ENCODE results near the gene DDX10. TPM values are rescaled to one million over a fixed set of nuclear protein-coding genes. Genes with fewer than 3 reads are reported as not detected.

DDX10 gene
- total and polyA plus RNA-seq, 2 of the 8 experiments (the other 6 are each of a cell fraction or from before 2014, with no cell fraction given) = 49.2 to 52.2 TPM

- Histone ChIP-seq H3K36me3 (ENCODE audit: control insufficient read depth in 2 of 4, insufficient read depth in 4 of 4, low read length in 3 of 4) (no peaks in the 10 kb centered on the region), H2BK15ac (ENCODE audit: low read length) (no peak overlapping the region), H3K79me1 (ENCODE audit: low read depth, low read length) (0 out of 2 replicates have a peak, but pooled peaks cover 2% of the 10 kb centered on the region), H2BK20ac (ENCODE audit: low read length) (no peak overlapping the region), H4K8ac (ENCODE audit: extremely low read depth, insufficient read depth, low read length) (no peak overlapping the region), H2BK5ac (ENCODE audit: low read depth, low read length) (no peak overlapping the region), H4K5ac (ENCODE audit: insufficient read length, low read depth, low read length) (no peak overlapping the region), H3K56ac (replicated peaks; ENCODE audit: insufficient read length, low read depth, low read length) (no peak overlapping the region), H4K91ac (replicated peaks; ENCODE audit: insufficient read length, low read length) (no peak overlapping the region), H3K4me1 (replicated peaks in 1 of 4; ENCODE audit: control insufficient read depth in 3 of 4, insufficient read depth in 4 of 4, low read length in 3 of 4) (no peaks in the 10 kb centered on the region), H3K23ac (ENCODE audit: insufficient read length) (no peak overlapping the region), H3K23me2 (ENCODE audit: low read depth, low read length) (no peaks in the 10 kb centered on the region), H3K27me3 (replicated peaks in 1 of 4; ENCODE audit: control insufficient read depth in 3 of 4, extremely low read depth in 1 of 4, insufficient read depth in 3 of 4, low read length in 3 of 4) (no peaks in the 10 kb centered on the region), H3K79me2 (ENCODE audit: control insufficient read depth in 1 of 2, insufficient read depth in 2 of 2, low read length in 2 of 2) (peaks cover 4 to 13% of the 10 kb centered on the region in 2 experiments; a peak in 2 of 4 replicates), H4K20me1 (replicated peaks in 1 of 2; ENCODE audit: control insufficient read depth in 1 of 2, insufficient read depth in 2 of 2, low read length in 2 of 2) (no peaks in the 10 kb centered on the region), H2BK120ac (replicated peaks; ENCODE audit: low read depth, low read length) (no peak overlapping the region), H3K4me2 (ENCODE audit: insufficient read depth in 1 of 2, low read depth in 2 of 2, low read length in 2 of 2) (no peak overlapping the region), H2BK12ac (ENCODE audit: low read depth, low read length) (no peak overlapping the region), H3K27ac (ENCODE audit: low read depth, low read length) (no peak overlapping the region), H2AK5ac (ENCODE audit: low read depth, low read length) (no peak overlapping the region), H2AFZ (ENCODE audit: low read length) (no peak overlapping the region), H3K9ac (replicated peaks in 1 of 4; ENCODE audit: extremely low read depth in 1 of 4, low read depth in 3 of 4, low read length in 3 of 4) (no peak overlapping the region), H3K18ac (ENCODE audit: extremely low read depth, low read length) (no peak overlapping the region), H3K9me3 (ENCODE audit: insufficient read depth in 2 of 2, low read depth in 1 of 2, low read length in 1 of 2) (no peaks in the 10 kb centered on the region), H3K4ac (replicated peaks; ENCODE audit: insufficient read length, low read depth, low read length) (no peak overlapping the region), H3K4me3 (ENCODE audit: extremely low read depth in 1 of 4, insufficient read depth in 2 of 4, low read depth in 3 of 4, low read length in 4 of 4) (no peak overlapping the region), H3K14ac (ENCODE audit: insufficient read length) (no peak overlapping the region)
- FAIRE-seq (no peak), DNase-seq (ENCODE audit: low read depth in 1 of 2, low spot score in 2 of 2) (no peak)
- 100% methylated on average over 1 of the region's 1 CpG; no CpG with 5 or more reads in 1 of the 2 experiments for WGBS, 2 experiments (ENCODE audit: extremely low coverage in 1 of 2, insufficient coverage in 1 of 2, insufficient read length in 1 of 2, insufficient replicate concordance in 2 of 2, low coverage in 1 of 2, low lambda C conversion rate in 2 of 2, missing lambda C conversion rate in 1 of 2)
- POLR2A ChIA-PET (ENCODE audit: partially characterized antibody) = no interaction called here
- CTCF ChIA-PET (ENCODE audit: partially characterized antibody) = interaction anchor here (1.0 to 2.5 kb wide), 6 partner anchors 13 to 331 kb away, joined by 3 to 12 read pairs (median 3); no protein-coding TSS in a partner anchor
- TF ChIP-seq GABPA (IDR thresholded peaks at IDR 0.05; ENCODE audit: borderline replicate concordance, insufficient read depth, low read length) (no peak), E2F6 (IDR thresholded peaks at IDR 0.05) (no peak), FOSL1 (IDR thresholded peaks at IDR 0.05; ENCODE audit: insufficient read depth, low read depth, low read length) (no peak), SP4 (IDR thresholded peaks at IDR 0.05; ENCODE audit: low read length) (no peak), TAF1 (IDR thresholded peaks at IDR 0.05; ENCODE audit: low read depth, low read length) (no peak), KDM1A (IDR thresholded peaks at IDR 0.05; ENCODE audit: borderline replicate concordance, low read length) (no peak), KDM4A (IDR thresholded peaks at IDR 0.05; ENCODE audit: low read depth, low read length, severe bottlenecking) (no peak), POU5F1 (IDR thresholded peaks at IDR 0.05; ENCODE audit: low read depth, low read length) (no peak), CHD1 (IDR thresholded peaks at IDR 0.05; ENCODE audit: low read depth, low read length) (no peak), PHF8 (conservative IDR thresholded peaks at IDR 0.05; ENCODE audit: low read depth, low read length) (no peak), HDAC6 (IDR thresholded peaks at IDR 0.05; ENCODE audit: low read depth, low read length) (no peak), NANOG (IDR thresholded peaks at IDR 0.05; ENCODE audit: insufficient read depth, low read depth, low read length, poor library complexity, severe bottlenecking) (no peak), HDAC2 (IDR thresholded peaks at IDR 0.05; ENCODE audit: borderline replicate concordance in 1 of 2, low read depth in 2 of 2, low read length in 2 of 2) (no peak)
Measured at GRCh38 chr11:108775324-108775723, 110.5 kb downstream of the DDX10 start.

Data from H1 (cell line).